Raji (cell line): ENCODE results near the gene BTBD7.

Experiments used
- POLR2A ChIP-seq: IDR thresholded peaks from 2 replicates; pipeline ENCODE4 v1.6.1; 2011; ENCODE audit warnings: low read depth, low read length, control low read depth; ENCODE audit not compliant: insufficient read depth

BTBD7 gene

DNA sequence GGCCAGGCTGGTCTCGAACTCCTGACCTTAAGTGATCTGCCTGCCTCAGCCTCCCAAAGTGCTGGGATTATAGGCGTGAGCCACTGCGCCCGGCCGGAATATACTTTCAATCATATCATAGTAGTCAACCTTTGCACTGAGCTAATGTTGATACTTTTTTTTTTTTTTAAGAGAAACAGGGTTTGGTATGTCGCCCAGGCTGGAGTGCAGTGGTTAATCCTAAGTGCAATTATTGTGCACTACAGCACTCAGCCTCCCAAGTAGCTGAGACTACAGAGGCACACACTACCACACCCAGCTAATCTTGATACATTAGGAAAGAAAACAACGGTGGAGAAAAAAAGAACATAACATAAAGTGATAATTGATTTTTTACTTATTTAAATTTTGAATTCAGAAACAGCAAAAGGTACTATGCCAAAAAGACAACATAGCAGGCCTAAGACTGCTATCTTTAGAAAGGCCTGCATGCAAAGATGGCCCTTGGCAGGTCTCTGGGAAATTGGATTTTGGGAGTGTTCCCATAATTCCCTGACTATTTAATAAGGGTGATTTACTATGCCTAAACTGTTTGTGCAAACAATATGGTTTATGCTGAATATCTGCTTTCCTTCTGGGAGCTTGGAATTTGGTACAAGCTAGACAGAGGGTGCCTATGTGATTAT lies 15.5 kb downstream of the BTBD7 start:
- no peak for TF ChIP-seq POLR2A

DNA sequence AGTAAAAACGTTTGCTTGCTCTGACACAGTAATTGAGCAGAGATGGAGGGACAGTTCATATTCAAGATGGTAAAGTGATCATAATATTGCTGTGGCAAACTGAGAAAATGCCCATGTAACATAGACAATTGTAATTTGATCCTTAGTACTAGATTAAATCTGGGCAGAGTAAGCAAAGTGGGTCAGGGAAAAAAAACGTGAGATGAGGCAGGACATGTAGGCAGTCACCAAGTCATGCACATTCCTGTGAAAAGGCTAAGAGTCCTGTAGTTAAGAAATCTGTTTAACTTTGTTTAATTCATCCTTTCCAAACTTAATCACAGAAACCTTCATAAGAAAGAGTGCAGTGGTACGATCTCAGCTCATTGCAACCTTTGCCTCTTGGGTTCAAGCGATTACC lies 16.1 kb downstream of the BTBD7 start:
- TF ChIP-seq POLR2A, result no peak

- no peak for TF ChIP-seq POLR2A
Observed at GRCh38 chr14:93315575-93315974, 17.3 kb downstream of the BTBD7 start.

DNA sequence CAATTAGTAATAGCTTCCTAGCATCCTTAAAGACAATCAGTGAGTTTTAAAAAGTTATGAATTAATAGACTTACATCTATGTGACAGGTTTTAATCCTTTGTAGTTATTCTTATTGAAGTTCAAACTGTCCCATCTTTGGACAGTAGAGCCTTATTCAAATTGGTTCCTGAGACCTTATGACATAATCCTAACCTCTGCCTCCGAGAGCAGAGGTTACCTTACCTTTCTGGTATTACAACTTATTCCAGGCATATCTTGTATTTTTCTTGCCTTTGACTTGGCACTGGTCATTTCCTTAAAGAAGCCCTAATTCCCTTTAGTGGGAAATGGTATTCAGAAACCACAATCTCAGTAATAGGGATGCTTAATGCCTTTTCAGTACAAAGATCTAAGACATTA lies 21.8 kb downstream of the BTBD7 start:
- no peak for TF ChIP-seq POLR2A

GRCh38 chr14:93309427-93309966 lies 23.3 kb downstream of the BTBD7 start:
- no peak for TF ChIP-seq POLR2A

DNA sequence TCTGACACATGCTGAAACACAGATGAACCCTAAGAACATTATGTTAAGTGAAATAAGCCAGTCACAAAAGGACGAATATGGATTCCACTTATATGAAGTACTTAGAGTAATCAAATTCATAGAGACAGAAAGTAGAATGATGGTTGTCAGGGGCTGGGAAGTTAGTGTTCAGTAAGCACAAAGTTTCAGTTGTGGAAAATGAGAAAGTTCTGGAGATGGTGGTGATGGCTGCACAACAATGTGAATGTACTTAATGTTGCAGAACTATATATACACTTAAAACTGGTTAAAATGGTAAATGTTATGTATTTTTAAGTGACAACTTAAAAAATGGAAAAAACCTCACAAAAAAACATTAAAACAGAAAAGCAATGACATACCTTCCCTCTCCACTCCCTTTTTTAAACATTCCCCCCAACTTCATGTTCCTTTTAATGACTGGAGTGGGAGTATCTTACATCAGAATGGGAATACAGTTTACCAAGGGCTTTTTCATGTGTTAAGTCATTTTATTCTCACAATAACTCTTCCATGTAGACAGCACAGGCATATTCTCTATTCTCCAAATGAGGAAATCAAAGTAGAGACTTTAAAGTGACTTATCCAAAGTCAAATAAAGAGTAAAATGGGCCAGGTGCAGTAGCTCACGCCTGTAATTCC lies 24.0 kb downstream of the BTBD7 start:
- no peak for TF ChIP-seq POLR2A

DNA sequence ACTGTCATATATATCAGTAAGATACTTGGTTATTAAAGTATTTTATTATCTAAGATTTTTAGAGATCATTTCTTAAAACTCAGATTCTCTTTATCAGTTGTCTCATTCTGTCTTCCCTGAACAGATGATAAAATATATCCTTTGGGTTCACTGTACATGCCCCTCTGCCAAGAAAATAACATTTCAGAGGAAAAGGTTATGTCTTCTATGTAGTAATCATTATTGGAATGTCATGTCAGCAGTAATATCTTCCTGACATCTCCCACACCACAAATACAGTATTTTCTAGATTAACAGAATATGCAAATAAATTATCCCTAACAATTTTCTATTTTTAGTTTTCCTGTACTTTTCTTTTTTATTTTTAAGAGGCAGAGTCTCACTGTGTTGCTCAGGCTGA lies 26.0 kb downstream of the BTBD7 start:
- no peak for TF ChIP-seq POLR2A

- no peak for TF ChIP-seq POLR2A
Observed at GRCh38 chr14:93305725-93306418, 27.0 kb downstream of the BTBD7 start.

- TF ChIP-seq POLR2A, result no peak
Observed at GRCh38 chr14:93304771-93305170, 28.1 kb downstream of the BTBD7 start.

DNA sequence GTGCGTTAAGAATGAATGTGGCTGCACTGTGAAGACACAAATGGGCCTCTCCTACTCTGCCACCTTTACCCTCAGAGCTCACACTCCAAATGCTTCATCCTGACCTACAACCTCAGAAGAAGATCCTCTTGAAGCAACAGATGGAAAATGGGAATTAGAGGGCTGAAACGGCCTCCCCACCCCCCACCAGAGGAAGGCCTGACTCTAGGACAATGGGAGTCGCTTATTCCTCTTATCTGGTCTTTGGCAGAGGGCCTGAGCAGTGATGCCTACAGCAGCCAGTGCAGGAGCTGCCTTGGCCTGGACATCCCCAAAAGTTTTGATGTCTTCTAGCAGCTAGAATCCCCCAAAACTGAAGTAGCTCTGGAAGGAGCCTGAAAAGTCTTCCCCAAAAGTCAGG lies 29.2 kb downstream of the BTBD7 start:
- no peak for TF ChIP-seq POLR2A

DNA sequence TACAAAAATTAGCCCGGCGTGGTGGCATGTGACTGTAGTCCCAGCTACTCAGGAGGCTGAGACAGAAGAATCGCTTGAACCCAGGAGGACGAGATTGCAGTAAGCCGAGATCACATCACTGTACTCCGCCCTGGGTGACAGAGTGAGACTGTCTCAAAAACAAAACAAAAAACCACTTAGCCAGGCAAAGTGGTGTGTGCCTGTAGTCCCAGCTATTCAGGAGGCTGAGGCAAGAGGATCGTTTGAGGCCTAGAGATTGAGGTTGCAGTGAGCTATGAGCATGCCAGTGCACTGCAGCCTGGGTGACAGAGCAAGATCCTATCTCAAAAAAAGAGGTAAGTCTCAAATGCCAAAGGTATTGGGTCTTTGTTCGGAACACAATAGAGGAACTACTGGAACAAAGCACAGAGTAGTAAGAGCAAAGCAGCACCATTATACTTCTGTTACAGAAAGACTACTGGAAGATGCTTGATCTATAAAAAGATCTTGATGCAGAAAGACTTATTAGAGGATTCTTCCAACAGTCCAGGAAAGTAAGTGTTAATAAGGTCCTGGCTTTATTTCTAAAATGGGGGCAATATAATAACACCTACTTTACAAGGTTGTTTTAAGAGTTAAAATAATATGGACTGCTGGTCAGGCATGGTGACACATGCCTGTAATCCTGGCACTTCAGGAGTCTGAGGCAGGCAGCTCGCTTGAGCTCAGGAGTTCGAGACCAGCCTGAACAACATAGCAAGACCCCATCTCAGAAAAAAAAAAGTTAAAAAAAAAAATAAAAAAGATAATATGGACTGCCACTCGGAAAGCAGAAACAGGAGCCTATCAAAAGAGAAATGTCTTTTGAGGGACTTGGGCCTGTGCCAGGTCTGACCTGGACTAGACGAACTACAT lies 29.9 kb downstream of the BTBD7 start:
- no peak for TF ChIP-seq POLR2A

- TF ChIP-seq POLR2A, result no peak
Observed at GRCh38 chr14:93301821-93302447, 30.9 kb downstream of the BTBD7 start.

- TF ChIP-seq POLR2A, result no peak
Observed at GRCh38 chr14:93299866-93300265, 33.0 kb downstream of the BTBD7 start.

DNA sequence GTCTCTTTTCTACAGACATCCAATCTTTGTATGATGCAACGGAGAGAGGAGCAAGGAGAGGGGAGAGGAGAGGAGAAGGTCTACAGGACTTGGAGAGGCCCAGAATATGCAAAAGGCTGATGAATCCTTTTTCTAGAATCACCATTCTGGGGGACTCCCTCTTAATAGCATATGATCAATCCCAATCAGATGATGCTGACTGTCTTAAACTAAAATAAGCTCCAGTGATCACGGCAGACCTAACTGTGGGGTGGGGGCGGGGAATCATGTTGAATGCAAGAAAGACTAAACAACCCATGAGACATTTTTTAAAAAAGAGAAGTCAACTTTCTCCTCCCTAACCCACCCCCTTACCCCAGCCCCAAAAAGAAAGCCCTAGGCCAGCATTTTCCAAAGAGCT lies 33.4 kb downstream of the BTBD7 start:
- TF ChIP-seq POLR2A, result no peak
